ENCODE results near the gene BDH1.
"Not testable (repeated sequence)": the region's sequence is repeated elsewhere in the genome, so short reads cannot be mapped to it uniquely, and the experiment has no call there.

- TF ChIP-seq CTCF, EZH2phosphoT487 (IDR thresholded peaks at IDR 0.05; ENCODE audit: low read length): not testable (repeated sequence)
Measured at GRCh38 chr3:197477816-197478215, 78.0 kb downstream of the BDH1 start.

All from MM.1S (cell line).